ENCODE results near the gene TTN.

TTN gene

GRCh38 chr2:178845566-178846457 lies 38.6 kb upstream of the TTN start:
- WGBS: 83% methylated on average over 1 of the region's 2 CpGs
- no peak overlapping the region for H3K14ac ChIP-seq (ENCODE audit: low read length in 2 of 2)
- H2BK12ac ChIP-seq (ENCODE audit: low read length in 2 of 2): no peak overlapping the region
- H3K18ac ChIP-seq (ENCODE audit: low read depth in 1 of 2, low read length in 2 of 2): no peak overlapping the region
- H3K27ac ChIP-seq (ENCODE audit: low read length, poor library complexity, severe bottlenecking): no peak overlapping the region
- H3K79me1 ChIP-seq (replicated peaks; ENCODE audit: low read length, poor library complexity, severe bottlenecking): no peaks in the 10 kb centered on the region
- DNase-seq: no peak
- H3K9me3 ChIP-seq (ENCODE audit: control insufficient read depth, low read length): no peaks in the 10 kb centered on the region
- H2BK15ac ChIP-seq (ENCODE audit: low read depth, poor library complexity, severe bottlenecking): no peak overlapping the region
- H2AK5ac ChIP-seq (ENCODE audit: low read length, severe bottlenecking): no peak overlapping the region
- peak overlapping the region in 1 of 2 experiments; percentile 39 for H3K4me3 ChIP-seq (ENCODE audit: insufficient read depth in 1 of 2, low read depth in 1 of 2, low read length in 2 of 2)
- no peak overlapping the region for H3K4ac ChIP-seq (ENCODE audit: low read depth in 1 of 2, low read length in 2 of 2)
- H3K9ac ChIP-seq (ENCODE audit: low read length): peak overlapping the region; percentile 49
- H4K91ac ChIP-seq (ENCODE audit: low read length): no peak overlapping the region
- H3K4me2 ChIP-seq (ENCODE audit: low read length, poor library complexity, severe bottlenecking): no peak overlapping the region
- no peak overlapping the region for H4K8ac ChIP-seq (ENCODE audit: low read length)
- no peak overlapping the region for H2AFZ ChIP-seq (ENCODE audit: low read depth, low read length)
- no peaks in the 10 kb centered on the region for H3K4me1 ChIP-seq (ENCODE audit: control insufficient read depth, insufficient read depth, low read depth, low read length)
- no peak overlapping the region for H2BK120ac ChIP-seq (ENCODE audit: low read depth, low read length)
- H3K23ac ChIP-seq (ENCODE audit: low read length in 2 of 2): no peak overlapping the region
- H2BK5ac ChIP-seq (ENCODE audit: low read depth, low read length, poor library complexity, severe bottlenecking): no peak overlapping the region
- no peaks in the 10 kb centered on the region for H3K27me3 ChIP-seq (ENCODE audit: control insufficient read depth in 1 of 2, insufficient read depth in 1 of 2, low read length in 2 of 2)
- no peaks in the 10 kb centered on the region for H3K36me3 ChIP-seq (ENCODE audit: control insufficient read depth in 1 of 2, insufficient read depth in 2 of 2, low read depth in 1 of 2, low read length in 2 of 2)

DNA sequence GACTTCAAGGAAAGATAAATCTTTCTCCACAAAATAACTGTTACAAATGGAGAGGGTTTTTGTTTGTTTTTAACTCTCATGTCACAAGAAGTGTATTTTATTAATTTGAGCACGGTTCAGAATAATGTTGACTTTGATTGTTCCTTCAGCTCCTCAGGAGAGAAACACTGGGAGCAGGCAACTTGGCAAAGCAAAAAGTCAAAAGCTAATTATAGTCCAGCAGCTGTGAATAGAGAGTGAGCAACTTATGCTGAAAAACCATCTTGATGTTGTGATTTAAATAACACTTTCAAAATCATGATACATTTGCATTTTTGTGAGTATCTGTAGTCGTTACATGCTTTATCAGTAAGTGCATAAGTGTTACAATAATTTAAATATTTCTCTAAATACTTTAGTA lies 37.5 kb upstream of the TTN start:
- Histone ChIP-seq H3K4me2 (ENCODE audit: low read length, poor library complexity, severe bottlenecking) (no peak overlapping the region), H2AK5ac (ENCODE audit: low read length, severe bottlenecking) (no peak overlapping the region), H3K27me3 (ENCODE audit: control insufficient read depth in 1 of 2, insufficient read depth in 1 of 2, low read length in 2 of 2) (no peaks in the 10 kb centered on the region), H3K9me3 (ENCODE audit: control insufficient read depth, low read length) (no peaks in the 10 kb centered on the region), H3K27ac (ENCODE audit: low read length, poor library complexity, severe bottlenecking) (no peak overlapping the region), H3K79me1 (replicated peaks; ENCODE audit: low read length, poor library complexity, severe bottlenecking) (no peaks in the 10 kb centered on the region), H3K18ac (ENCODE audit: low read depth in 1 of 2, low read length in 2 of 2) (no peak overlapping the region), H2AFZ (ENCODE audit: low read depth, low read length) (no peak overlapping the region), H3K4me3 (ENCODE audit: insufficient read depth in 1 of 2, low read depth in 1 of 2, low read length in 2 of 2) (no peak overlapping the region), H3K9ac (ENCODE audit: low read length) (peak overlapping the region; percentile 49), H4K8ac (ENCODE audit: low read length) (no peak overlapping the region), H2BK5ac (ENCODE audit: low read depth, low read length, poor library complexity, severe bottlenecking) (no peak overlapping the region), H4K91ac (ENCODE audit: low read length) (no peak overlapping the region), H2BK120ac (ENCODE audit: low read depth, low read length) (no peak overlapping the region), H3K4ac (ENCODE audit: low read depth in 1 of 2, low read length in 2 of 2) (no peak overlapping the region), H3K36me3 (ENCODE audit: control insufficient read depth in 1 of 2, insufficient read depth in 2 of 2, low read depth in 1 of 2, low read length in 2 of 2) (no peaks in the 10 kb centered on the region), H3K23ac (ENCODE audit: low read length in 2 of 2) (no peak overlapping the region), H2BK15ac (ENCODE audit: low read depth, poor library complexity, severe bottlenecking) (no peak overlapping the region), H3K4me1 (ENCODE audit: control insufficient read depth, insufficient read depth, low read depth, low read length) (no peaks in the 10 kb centered on the region), H2BK12ac (ENCODE audit: low read length in 2 of 2) (no peak overlapping the region), H3K14ac (ENCODE audit: low read length in 2 of 2) (no peak overlapping the region)
- WGBS: 84% methylated on average over 1 of the region's 2 CpGs
- no peak for DNase-seq

- Histone ChIP-seq H3K36me3 (ENCODE audit: control insufficient read depth in 1 of 2, insufficient read depth in 2 of 2, low read depth in 1 of 2, low read length in 2 of 2) (no peaks in the 10 kb centered on the region), H4K8ac (ENCODE audit: low read length) (no peak overlapping the region), H3K9me3 (ENCODE audit: control insufficient read depth, low read length) (no peaks in the 10 kb centered on the region), H2BK15ac (ENCODE audit: low read depth, poor library complexity, severe bottlenecking) (no peak overlapping the region), H2AFZ (ENCODE audit: low read depth, low read length) (no peak overlapping the region), H2BK5ac (ENCODE audit: low read depth, low read length, poor library complexity, severe bottlenecking) (no peak overlapping the region), H3K18ac (ENCODE audit: low read depth in 1 of 2, low read length in 2 of 2) (no peak overlapping the region), H3K9ac (ENCODE audit: low read length) (peak overlapping the region; percentile 49), H3K4me2 (ENCODE audit: low read length, poor library complexity, severe bottlenecking) (no peak overlapping the region), H3K14ac (ENCODE audit: low read length in 2 of 2) (no peak overlapping the region), H3K4ac (ENCODE audit: low read depth in 1 of 2, low read length in 2 of 2) (no peak overlapping the region), H2BK12ac (ENCODE audit: low read length in 2 of 2) (no peak overlapping the region), H3K4me3 (ENCODE audit: insufficient read depth in 1 of 2, low read depth in 1 of 2, low read length in 2 of 2) (no peak overlapping the region), H3K4me1 (ENCODE audit: control insufficient read depth, insufficient read depth, low read depth, low read length) (no peaks in the 10 kb centered on the region), H2BK120ac (ENCODE audit: low read depth, low read length) (no peak overlapping the region), H3K23ac (ENCODE audit: low read length in 2 of 2) (no peak overlapping the region), H3K27ac (ENCODE audit: low read length, poor library complexity, severe bottlenecking) (no peak overlapping the region), H4K91ac (ENCODE audit: low read length) (no peak overlapping the region), H3K79me1 (replicated peaks; ENCODE audit: low read length, poor library complexity, severe bottlenecking) (no peaks in the 10 kb centered on the region), H2AK5ac (ENCODE audit: low read length, severe bottlenecking) (no peak overlapping the region), H3K27me3 (ENCODE audit: control insufficient read depth in 1 of 2, insufficient read depth in 1 of 2, low read length in 2 of 2) (no peaks in the 10 kb centered on the region)
- no peak for DNase-seq
- 88% methylated on average over 4 of the region's 4 CpGs for WGBS
These were observed 37.0 kb upstream of the TTN start for GRCh38 chr2:178844269-178844668.

GRCh38 chr2:178843697-178844096 lies 36.5 kb upstream of the TTN start:
- Histone ChIP-seq H4K8ac (ENCODE audit: low read length) (no peak overlapping the region), H2BK15ac (ENCODE audit: low read depth, poor library complexity, severe bottlenecking) (no peak overlapping the region), H2AK5ac (ENCODE audit: low read length, severe bottlenecking) (no peak overlapping the region), H2AFZ (ENCODE audit: low read depth, low read length) (no peak overlapping the region), H3K9ac (ENCODE audit: low read length) (no peak overlapping the region), H3K23ac (ENCODE audit: low read length in 2 of 2) (no peak overlapping the region), H3K27me3 (ENCODE audit: control insufficient read depth in 1 of 2, insufficient read depth in 1 of 2, low read length in 2 of 2) (no peaks in the 10 kb centered on the region), H3K36me3 (ENCODE audit: control insufficient read depth in 1 of 2, insufficient read depth in 2 of 2, low read depth in 1 of 2, low read length in 2 of 2) (no peaks in the 10 kb centered on the region), H3K4ac (ENCODE audit: low read depth in 1 of 2, low read length in 2 of 2) (no peak overlapping the region), H3K4me3 (ENCODE audit: insufficient read depth in 1 of 2, low read depth in 1 of 2, low read length in 2 of 2) (no peak overlapping the region), H3K18ac (ENCODE audit: low read depth in 1 of 2, low read length in 2 of 2) (no peak overlapping the region), H4K91ac (ENCODE audit: low read length) (no peak overlapping the region), H3K4me2 (ENCODE audit: low read length, poor library complexity, severe bottlenecking) (no peak overlapping the region), H3K4me1 (ENCODE audit: control insufficient read depth, insufficient read depth, low read depth, low read length) (no peaks in the 10 kb centered on the region), H3K14ac (ENCODE audit: low read length in 2 of 2) (no peak overlapping the region), H3K27ac (ENCODE audit: low read length, poor library complexity, severe bottlenecking) (no peak overlapping the region), H3K9me3 (ENCODE audit: control insufficient read depth, low read length) (no peaks in the 10 kb centered on the region), H2BK12ac (ENCODE audit: low read length in 2 of 2) (no peak overlapping the region), H2BK5ac (ENCODE audit: low read depth, low read length, poor library complexity, severe bottlenecking) (no peak overlapping the region), H3K79me1 (replicated peaks; ENCODE audit: low read length, poor library complexity, severe bottlenecking) (no peaks in the 10 kb centered on the region), H2BK120ac (ENCODE audit: low read depth, low read length) (no peak overlapping the region)
- no peak for DNase-seq
- WGBS: no CpG with 5 or more reads among the region's 1 CpG

Data from mesenchymal stem cell (in vitro differentiated cells and primary cell).